Neural cell (in vitro differentiated cells): ENCODE measurements around the gene PRIMA1. TPM values are rescaled to one million over a fixed set of nuclear protein-coding genes. Genes with fewer than 3 reads are reported as not detected.

Experiments used
- H2AFZ ChIP-seq: fragments of 200-600, 300-800 bp; sonication (generic), shearing (Covaris generic); 2 replicates; pipeline ENCODE4 v1.6.0; 2014; ENCODE audit warnings: low read depth, mild to moderate bottlenecking, antibody characterized with exemption, low read length, moderate library complexity
- H3F3A ChIP-seq: fragments of 200-600 bp; shearing (Covaris generic); 2 replicates; pipeline ENCODE4 v1.6.1; 2016; ENCODE audit warnings: mild to moderate bottlenecking, moderate library complexity, mixed read lengths, antibody characterized with exemption, low read length; ENCODE audit not compliant: insufficient read depth, poor library complexity, severe bottlenecking
- H3K27ac ChIP-seq: fragments of 200-600, 300-800 bp; sonication (generic), shearing (Covaris generic); 2 replicates; pipeline ENCODE4 v1.5.1; 2014; ENCODE audit warnings: mild to moderate bottlenecking, low read length, moderate library complexity
- H3K27me3 ChIP-seq: fragments of 300-800, 200-600 bp; sonication (generic), shearing (Covaris generic); 2 replicates; pipeline ENCODE4 v1.6.0; 2014; ENCODE audit warnings: mild to moderate bottlenecking, low read depth, low read length, moderate library complexity; ENCODE audit not compliant: insufficient read depth
- H3K36me3 ChIP-seq: fragments of 300-800, 200-600 bp; sonication (generic), shearing (Covaris generic); 2 replicates; pipeline ENCODE4 v1.5.1; 2014; ENCODE audit warnings: mild to moderate bottlenecking, antibody characterized with exemption, low read length, moderate library complexity; ENCODE audit not compliant: insufficient read depth
- H3K4me2 ChIP-seq: fragments of 300-800, 200-600 bp; sonication (generic), shearing (Covaris generic); 2 replicates; pipeline ENCODE4 v1.6.0; 2014; ENCODE audit warnings: mild to moderate bottlenecking, low read length
- H3K4me3 ChIP-seq: fragments of 300-800, 200-600 bp; sonication (generic), shearing (Covaris generic); 2 replicates; pipeline ENCODE4 v1.5.1; 2014; ENCODE audit warnings: mild to moderate bottlenecking, low read length, moderate library complexity
- H3K79me2 ChIP-seq: fragments of 200-600 bp; shearing (Covaris generic); replicated peaks from 2 replicates; pipeline ENCODE4 v1.6.0; 2014; ENCODE audit warnings: mild to moderate bottlenecking, low read length, moderate library complexity; ENCODE audit not compliant: insufficient read depth
- H3K9ac ChIP-seq: fragments of 300-800, 200-600 bp; sonication (generic), shearing (Covaris generic); 2 replicates; pipeline ENCODE4 v1.6.1; 2016; ENCODE audit warnings: mild to moderate bottlenecking, low read length, mixed read lengths
- H3K9me2 ChIP-seq: fragments of 200-600 bp; shearing (Covaris generic); 2 replicates; pipeline ENCODE4 v1.6.1; 2016; ENCODE audit warnings: mild to moderate bottlenecking, low read length, mixed read lengths; ENCODE audit not compliant: insufficient read depth
- H3K9me3 ChIP-seq: fragments of 200-600, 300-800 bp; sonication (generic), shearing (Covaris generic); 2 replicates; pipeline ENCODE4 v1.6.1; 2016; ENCODE audit warnings: mild to moderate bottlenecking, mixed run types, low read length, moderate library complexity, mixed read lengths
- H4K20me1 ChIP-seq: fragments of 200-600 bp; shearing (Covaris generic); 2 replicates; pipeline ENCODE4 v1.6.1; 2016; ENCODE audit warnings: mild to moderate bottlenecking, mixed run types; ENCODE audit not compliant: insufficient read depth
- CTCF ChIP-seq: fragments of 450-650 bp; IDR thresholded peaks from 2 replicates; pipeline ENCODE4 v1.5.1; 2014; ENCODE audit warnings: antibody characterized with exemption, mild to moderate bottlenecking, moderate library complexity; ENCODE audit not compliant: poor library complexity, severe bottlenecking
- EP300 ChIP-seq: fragments of 450-650 bp; conservative IDR thresholded peaks from 2 replicates; pipeline ENCODE4 v1.6.1; 2014; ENCODE audit warnings: antibody characterized with exemption, mild to moderate bottlenecking, moderate library complexity; ENCODE audit not compliant: poor library complexity, severe bottlenecking
- EZH2 ChIP-seq: fragments of 200-600, 300-800 bp; shearing (Covaris generic), sonication (generic); IDR thresholded peaks from 2 replicates; pipeline ENCODE4 v1.6.1; 2014; ENCODE audit warnings: antibody characterized with exemption, low read length, borderline replicate concordance, mild to moderate bottlenecking; ENCODE audit not compliant: insufficient read depth, poor library complexity, severe bottlenecking
- MXI1 ChIP-seq: fragments of 450-650 bp; conservative IDR thresholded peaks from 2 replicates; pipeline ENCODE4 v1.6.1; 2014; ENCODE audit warnings: antibody characterized with exemption, mild to moderate bottlenecking; ENCODE audit not compliant: poor library complexity, severe bottlenecking
- POLR2AphosphoS5 ChIP-seq: IDR thresholded peaks from 2 replicates; pipeline ENCODE4 v1.6.1; 2012
- RAD21 ChIP-seq: fragments of 450-650 bp; conservative IDR thresholded peaks from 2 replicates; pipeline ENCODE4 v1.6.1; 2014; ENCODE audit warnings: antibody characterized with exemption, mild to moderate bottlenecking, moderate library complexity
- REST ChIP-seq: IDR thresholded peaks from 2 replicates; pipeline ENCODE4 v1.6.1; 2012; ENCODE audit warnings: borderline replicate concordance
- SMC3 ChIP-seq: fragments of 450-650 bp; conservative IDR thresholded peaks from 2 replicates; pipeline ENCODE4 v1.6.1; 2014; ENCODE audit warnings: antibody characterized with exemption, mild to moderate bottlenecking, moderate library complexity; ENCODE audit not compliant: poor library complexity
- TAF1 ChIP-seq: IDR thresholded peaks from 2 replicates; pipeline ENCODE4 v1.6.1; 2012; ENCODE audit warnings: low read depth
- polyA plus RNA-seq: library from polyadenylated mRNA; depleted of rRNA; stranded (reverse); fragments of >200 nt; gene quantifications from 2 replicates; pipeline ENCODE4 v1.2.3, GENCODE V29; 2014

The PRIMA1 gene
- polyA plus RNA-seq, 1 donor from 2014 or later = not detected

GRCh38 chr14:93674343-93674742 lies 113.9 kb downstream of the PRIMA1 start:
- Histone ChIP-seq H3K27me3 (no peaks in the 10 kb centered on the region), H3K9me2 (no peaks in the 10 kb centered on the region), H3K4me3 (no peak overlapping the region), H2AFZ (no peak overlapping the region), H3K9ac (no peak overlapping the region), H4K20me1 (no peaks in the 10 kb centered on the region), H3K9me3 (no peaks in the 10 kb centered on the region), H3K36me3 (peaks cover 22% of the 10 kb centered on the region), H3K4me2 (no peak overlapping the region), H3F3A (no peaks in the 10 kb centered on the region), H3K27ac (no peak overlapping the region), H3K79me2 (no peaks in the 10 kb centered on the region)
- TF ChIP-seq REST (no peak), EP300 (no peak), MXI1 (no peak), POLR2AphosphoS5 (no peak), EZH2 (no peak), SMC3 (no peak), CTCF (no peak), TAF1 (no peak), RAD21 (no peak)

GRCh38 chr14:93669632-93670031 lies 118.7 kb downstream of the PRIMA1 start:
- Histone ChIP-seq H3K27me3 (no peaks in the 10 kb centered on the region), H3F3A (no peaks in the 10 kb centered on the region), H3K9ac (no peak overlapping the region), H3K79me2 (no peaks in the 10 kb centered on the region), H3K9me2 (no peaks in the 10 kb centered on the region), H3K9me3 (peaks cover 19% of the 10 kb centered on the region), H2AFZ (no peak overlapping the region), H3K27ac (no peak overlapping the region), H3K4me3 (no peak overlapping the region), H3K4me2 (no peak overlapping the region), H3K36me3 (peaks cover 48% of the 10 kb centered on the region), H4K20me1 (no peaks in the 10 kb centered on the region)
- TF ChIP-seq REST (no peak), TAF1 (no peak), EZH2 (no peak), EP300 (no peak), SMC3 (no peak), MXI1 (no peak), RAD21 (no peak), POLR2AphosphoS5 (no peak), CTCF (no peak)
